OCI-LY1 (cell line): ENCODE results near the gene SSBP3.

Experiments
- H2AFZ ChIP-seq: fragments of 200-600 bp; sonication (generic), shearing (Covaris generic); 2 replicates; pipeline ENCODE4 v1.6.0; 2014; ENCODE audit warnings: antibody characterized with exemption, mild to moderate bottlenecking, low read length
- H3F3A ChIP-seq: fragments of 200-600 bp; sonication (generic), shearing (Covaris generic); 2 replicates; pipeline ENCODE4 v1.6.0; 2014; ENCODE audit warnings: mild to moderate bottlenecking, antibody characterized with exemption, low read length, moderate library complexity; ENCODE audit not compliant: insufficient read depth
- H3K27ac ChIP-seq: fragments of 200-600 bp; sonication (generic); 2 replicates; pipeline ENCODE4 v1.5.1; 2014; ENCODE audit warnings: low read length, mixed run types, mild to moderate bottlenecking, low read depth; ENCODE audit not compliant: poor library complexity, severe bottlenecking
- H3K27me3 ChIP-seq: fragments of 200-600 bp; sonication (generic); 2 replicates; pipeline ENCODE4 v1.6.0; 2014; ENCODE audit warnings: antibody characterized with exemption, mild to moderate bottlenecking, low read length, moderate library complexity; ENCODE audit not compliant: insufficient read depth
- H3K36me3 ChIP-seq: fragments of 200-600 bp; sonication (generic); 2 replicates; pipeline ENCODE4 v1.6.1; 2014; ENCODE audit warnings: mild to moderate bottlenecking, antibody characterized with exemption, low read length, moderate library complexity, mixed read lengths; ENCODE audit not compliant: insufficient read depth
- H3K4me1 ChIP-seq: fragments of 200-600 bp; sonication (generic); 2 replicates; pipeline ENCODE4 v1.5.1; 2014; ENCODE audit warnings: mild to moderate bottlenecking, low read length, moderate library complexity; ENCODE audit not compliant: insufficient read depth, severe bottlenecking
- H3K4me2 ChIP-seq: fragments of 200-600 bp; sonication (generic), shearing (Covaris generic); 2 replicates; pipeline ENCODE4 v1.6.1; 2014; ENCODE audit warnings: low read length
- H3K4me3 ChIP-seq: fragments of 200-600 bp; sonication (generic); 2 replicates; pipeline ENCODE4 v1.5.1; 2014; ENCODE audit warnings: low read length, low read depth, mild to moderate bottlenecking, mixed read lengths; ENCODE audit not compliant: poor library complexity, severe bottlenecking
- H3K79me2 ChIP-seq: fragments of 200-600 bp; shearing (Covaris generic); 2 replicates; pipeline ENCODE4 v1.6.1; 2016; ENCODE audit warnings: mixed run types, low read length, mixed read lengths; ENCODE audit not compliant: insufficient read depth
- H3K9ac ChIP-seq: fragments of 200-600 bp; sonication (generic), shearing (Covaris generic); 2 replicates; pipeline ENCODE4 v1.6.1; 2014; ENCODE audit warnings: mild to moderate bottlenecking, low read length, mixed read lengths
- H3K9me2 ChIP-seq: fragments of 200-600 bp; sonication (generic), shearing (Covaris generic); 2 replicates; pipeline ENCODE4 v1.6.1; 2014; ENCODE audit warnings: low read depth, mild to moderate bottlenecking, low read length, mixed read lengths
- H3K9me3 ChIP-seq: fragments of 200-600 bp; shearing (Covaris generic); 2 replicates; pipeline ENCODE4 v1.6.1; 2014; ENCODE audit warnings: low read length, mixed read lengths
- H4K20me1 ChIP-seq: fragments of 200-600 bp; sonication (generic), shearing (Covaris generic); 2 replicates; pipeline ENCODE4 v1.6.0; 2016; ENCODE audit warnings: mild to moderate bottlenecking, low read length; ENCODE audit not compliant: insufficient read depth
- CTCF ChIP-seq: fragments of 200-600 bp; sonication (generic), shearing (Covaris generic); IDR thresholded peaks from 2 replicates; pipeline ENCODE4 v1.5.1; 2017; ENCODE audit warnings: mild to moderate bottlenecking, antibody characterized with exemption, low read length, moderate library complexity, mixed read lengths
- EZH2 ChIP-seq: fragments of 200-600 bp; sonication (generic), shearing (Covaris generic); IDR thresholded peaks from 2 replicates; pipeline ENCODE4 v1.8.0; 2017; ENCODE audit warnings: borderline replicate concordance, mixed run types, mild to moderate bottlenecking, antibody characterized with exemption, low read length, moderate library complexity, mixed read lengths

Gene SSBP3

GRCh38 chr1:54437783-54438182 lies 31.6 kb upstream of the SSBP3 start:
- Histone ChIP-seq H3K4me2 (no peak overlapping the region), H3K9me2 (no peaks in the 10 kb centered on the region), H3K36me3 (no peaks in the 10 kb centered on the region; the same call in 1 of the 2 replicates), H3K27me3 (no peaks in the 10 kb centered on the region), H3K27ac (no peak overlapping the region), H4K20me1 (no peaks in the 10 kb centered on the region), H3K9me3 (no peaks in the 10 kb centered on the region), H3F3A (no peaks in the 10 kb centered on the region), H3K9ac (no peak overlapping the region), H3K4me1 (no peaks in the 10 kb centered on the region), H3K4me3 (no peak overlapping the region), H2AFZ (no peak overlapping the region), H3K79me2 (no peaks in the 10 kb centered on the region)
- TF ChIP-seq EZH2 (no peak), CTCF (no peak)

- H3K27ac ChIP-seq, result no peak overlapping the region
- no peak overlapping the region for H3K4me3 ChIP-seq
- no peaks in the 10 kb centered on the region for H3F3A ChIP-seq
- H3K79me2 ChIP-seq, result no peaks in the 10 kb centered on the region
- H3K9me3 ChIP-seq, result no peaks in the 10 kb centered on the region
- no peaks in the 10 kb centered on the region; the same call in 1 of the 2 replicates for H3K36me3 ChIP-seq
- no peak for TF ChIP-seq EZH2
- no peaks in the 10 kb centered on the region for H4K20me1 ChIP-seq
- no peak overlapping the region for H3K9ac ChIP-seq
- no peak overlapping the region for H3K4me2 ChIP-seq
- no peaks in the 10 kb centered on the region for H3K9me2 ChIP-seq
- no peaks in the 10 kb centered on the region for H3K27me3 ChIP-seq
- H3K4me1 ChIP-seq, result no peaks in the 10 kb centered on the region
- H2AFZ ChIP-seq, result no peak overlapping the region
Observed at GRCh38 chr1:54436826-54437225, 30.6 kb upstream of the SSBP3 start.

- Histone ChIP-seq H3K9me3 (no peaks in the 10 kb centered on the region), H4K20me1 (no peaks in the 10 kb centered on the region), H3K36me3 (no peaks in the 10 kb centered on the region), H3K9me2 (no peaks in the 10 kb centered on the region), H3K9ac (no peak overlapping the region), H3K27me3 (no peaks in the 10 kb centered on the region), H3F3A (no peaks in the 10 kb centered on the region), H2AFZ (no peak overlapping the region), H3K27ac (no peak overlapping the region), H3K4me1 (no peaks in the 10 kb centered on the region), H3K4me2 (no peak overlapping the region), H3K79me2 (no peaks in the 10 kb centered on the region), H3K4me3 (no peak overlapping the region)
- no peak for TF ChIP-seq CTCF
- no peak for TF ChIP-seq EZH2
Observed at GRCh38 chr1:54429838-54430237, 23.6 kb upstream of the SSBP3 start.

GRCh38 chr1:54428837-54429518 lies 22.8 kb upstream of the SSBP3 start:
- H3K36me3 ChIP-seq, result no peaks in the 10 kb centered on the region
- H3K9me2 ChIP-seq, result no peaks in the 10 kb centered on the region
- no peak overlapping the region for H3K9ac ChIP-seq
- H3K4me2 ChIP-seq, result no peak overlapping the region
- H3K27ac ChIP-seq, result no peak overlapping the region
- H3K4me1 ChIP-seq, result no peaks in the 10 kb centered on the region
- no peaks in the 10 kb centered on the region for H3F3A ChIP-seq
- H4K20me1 ChIP-seq, result no peaks in the 10 kb centered on the region
- no peak for TF ChIP-seq CTCF
- TF ChIP-seq EZH2, result no peak
- H3K79me2 ChIP-seq, result no peaks in the 10 kb centered on the region
- no peaks in the 10 kb centered on the region for H3K27me3 ChIP-seq
- no peaks in the 10 kb centered on the region for H3K9me3 ChIP-seq
- H3K4me3 ChIP-seq, result no peak overlapping the region
- no peak overlapping the region for H2AFZ ChIP-seq
